ENCODE data around the gene TNFSF11.
"Not testable (repeated sequence)": the region's sequence is repeated elsewhere in the genome, so short reads cannot be mapped to it uniquely, and the experiment has no call there.

Gene TNFSF11

DNA sequence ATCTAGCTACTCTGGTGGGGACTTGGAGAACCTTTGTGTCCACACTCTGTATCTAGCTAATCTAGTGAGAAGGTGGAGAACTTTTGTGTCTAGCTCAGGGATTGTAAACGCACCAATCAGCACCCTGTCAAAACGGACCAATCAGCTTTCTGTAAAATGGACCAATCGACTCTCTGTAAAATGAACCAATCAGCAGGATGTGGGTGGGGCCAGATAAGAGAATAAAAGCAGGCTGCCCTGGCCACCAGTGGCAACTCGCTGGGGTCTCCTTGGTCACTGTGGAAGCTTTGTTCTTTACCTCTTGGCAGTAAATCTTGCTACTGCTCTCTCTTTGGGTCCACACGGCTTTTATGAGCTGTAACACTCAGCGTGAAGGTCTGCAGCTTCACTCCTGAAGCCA lies 13.6 kb upstream of the TNFSF11 start:
- DNase-seq (ENCODE audit: low spot score), result not testable (repeated sequence)

DNA sequence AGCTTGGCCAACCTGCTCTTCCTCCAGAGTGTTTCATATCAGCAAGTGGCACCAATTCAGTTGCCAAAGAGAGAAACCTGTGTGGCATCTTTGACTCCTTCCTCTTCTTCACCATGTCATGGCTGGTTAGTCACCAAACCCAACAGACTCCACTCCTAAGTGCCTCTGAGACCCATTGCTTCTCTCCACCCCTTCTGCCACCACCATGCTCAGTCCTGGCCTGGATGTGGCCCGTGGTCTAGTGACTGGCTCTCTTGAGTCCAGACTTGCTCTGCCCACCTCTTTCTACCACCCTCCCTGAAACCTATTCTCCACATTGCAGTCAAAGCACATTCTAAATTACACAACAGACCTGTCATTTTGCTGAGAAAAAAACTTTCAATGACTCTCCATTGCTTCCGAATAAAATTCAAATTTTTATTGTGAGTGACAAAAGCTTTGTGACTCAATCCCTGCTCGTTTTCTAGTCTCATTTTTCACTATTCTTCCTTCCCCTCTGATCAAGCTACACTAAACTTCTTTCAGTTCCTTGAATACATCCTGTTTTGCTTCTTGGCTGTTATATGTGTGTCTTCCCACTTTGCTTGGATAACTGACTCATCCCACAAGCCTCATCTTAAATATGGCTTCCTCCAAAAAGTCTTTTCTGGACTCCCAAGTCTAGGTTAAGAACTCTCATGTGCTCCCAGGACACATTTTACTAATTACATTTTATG lies 12.0 kb upstream of the TNFSF11 start:
- DNase-seq (ENCODE audit: low spot score), result no peak

DNA sequence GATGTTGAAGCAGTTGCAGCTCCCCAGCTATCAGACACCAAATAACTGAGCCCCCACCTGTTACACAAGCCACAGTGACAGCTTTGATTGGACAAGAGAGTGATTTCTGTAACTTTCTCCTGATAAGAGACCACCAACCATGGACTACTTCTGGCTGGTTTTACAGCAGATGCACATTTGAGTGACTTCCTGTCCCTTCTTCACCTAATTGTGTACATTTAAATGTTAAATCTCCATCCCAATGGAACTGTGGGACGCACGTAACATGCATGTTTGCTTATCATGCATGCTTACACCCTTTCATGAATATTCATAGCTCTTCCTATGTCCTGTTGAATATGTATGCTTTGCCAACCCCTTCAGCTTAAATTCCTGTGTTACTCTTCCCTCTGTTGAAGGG lies 6.0 kb upstream of the TNFSF11 start:
- no peak for DNase-seq (ENCODE audit: low spot score)

DNA sequence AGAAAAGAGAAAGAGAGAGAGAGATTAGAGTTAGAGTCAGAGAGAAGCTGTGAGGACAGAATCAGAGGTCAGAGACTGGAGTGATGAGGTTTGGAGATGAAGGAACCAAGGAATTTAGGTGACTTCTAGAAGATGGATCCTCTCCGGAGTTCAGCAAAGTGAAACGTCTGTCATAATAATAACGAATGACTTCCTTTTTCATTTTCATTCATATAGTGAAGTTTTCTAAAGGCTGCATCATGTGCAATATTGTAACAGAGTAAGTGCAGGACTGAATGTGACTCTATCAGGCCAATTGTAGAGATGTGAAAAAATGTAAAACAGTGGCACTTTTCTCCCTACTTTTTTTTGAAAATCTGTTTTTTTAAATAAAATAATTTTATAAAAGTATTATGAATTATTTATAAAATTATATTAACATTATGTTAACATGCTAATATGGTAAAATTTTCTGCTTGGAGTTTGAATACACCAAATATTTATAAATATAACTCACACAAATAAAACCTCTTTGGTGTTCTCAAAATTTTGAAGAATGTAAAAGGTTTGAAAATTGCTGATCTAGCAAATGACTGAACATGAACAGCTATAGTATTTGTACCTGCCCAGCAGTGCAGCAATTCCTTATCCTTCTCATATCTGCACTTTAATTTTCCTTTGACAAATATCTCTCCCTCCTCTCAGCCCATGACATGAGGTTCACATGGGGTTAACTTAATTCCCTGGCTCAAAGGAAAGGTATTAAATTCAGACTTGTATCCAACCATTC lies 4.2 kb upstream of the TNFSF11 start:
- DNase-seq (ENCODE audit: low spot score), result no peak

DNA sequence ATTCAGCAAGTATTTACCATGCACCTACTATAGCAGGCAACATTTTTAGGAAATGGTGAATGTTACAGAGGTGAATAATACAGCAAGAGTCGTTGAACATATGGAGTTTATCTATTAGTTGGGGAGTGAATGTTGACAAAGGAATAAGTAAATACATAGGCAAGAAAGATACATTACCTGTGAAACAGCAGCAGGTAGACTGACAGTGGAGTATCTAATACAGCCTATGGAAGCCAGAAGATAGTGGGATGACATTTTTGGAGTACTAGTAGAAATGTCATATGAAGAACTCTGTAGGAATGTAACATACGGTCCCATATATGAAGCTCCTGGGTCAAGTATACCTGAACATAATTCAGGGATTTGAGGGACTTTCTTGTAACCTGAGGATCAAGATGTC lies 2.1 kb upstream of the TNFSF11 start:
- DNase-seq (ENCODE audit: low spot score), result no peak

DNA sequence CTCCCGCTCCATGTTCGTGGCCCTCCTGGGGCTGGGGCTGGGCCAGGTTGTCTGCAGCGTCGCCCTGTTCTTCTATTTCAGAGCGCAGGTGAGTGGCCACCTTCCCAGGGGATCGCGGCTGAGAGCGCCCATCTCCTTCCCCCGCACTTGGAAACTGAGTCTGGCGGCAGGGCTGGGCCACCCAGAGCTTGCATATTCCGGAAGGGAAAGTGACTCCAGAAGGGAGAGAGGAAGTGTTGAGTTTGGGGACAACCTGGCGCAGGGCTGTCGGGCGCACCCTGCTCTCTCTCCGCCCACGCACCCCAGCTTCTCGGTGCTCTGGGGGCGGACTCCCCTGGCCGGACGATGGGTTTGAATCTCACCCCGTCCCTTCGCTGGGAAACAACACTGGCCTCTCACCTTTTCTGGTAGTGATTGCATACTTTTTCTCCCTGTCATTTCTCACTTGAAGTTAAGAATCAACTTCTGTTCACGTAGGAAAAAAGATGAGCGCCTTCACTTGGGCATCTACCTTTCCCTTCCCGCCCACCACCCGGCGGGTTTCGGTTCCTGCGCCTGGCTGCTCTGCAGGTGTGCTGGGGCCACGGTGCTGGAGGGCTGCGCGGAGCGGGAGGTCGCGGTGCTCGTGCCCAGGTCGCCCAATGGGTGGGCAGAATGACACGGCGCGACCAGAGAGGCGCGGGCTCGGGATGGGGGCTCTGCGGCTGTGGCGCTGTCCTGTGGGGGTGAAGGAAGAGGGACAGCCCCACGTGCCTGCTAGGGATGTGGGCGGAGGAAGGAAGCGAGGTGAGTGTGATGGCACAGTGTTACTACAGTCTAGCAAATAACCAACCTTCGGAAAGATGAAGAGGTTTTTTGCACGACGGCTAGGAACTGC lies 721 bp downstream of the TNFSF11 start:
- peak; percentile 64 for DNase-seq (ENCODE audit: low spot score)

DNA sequence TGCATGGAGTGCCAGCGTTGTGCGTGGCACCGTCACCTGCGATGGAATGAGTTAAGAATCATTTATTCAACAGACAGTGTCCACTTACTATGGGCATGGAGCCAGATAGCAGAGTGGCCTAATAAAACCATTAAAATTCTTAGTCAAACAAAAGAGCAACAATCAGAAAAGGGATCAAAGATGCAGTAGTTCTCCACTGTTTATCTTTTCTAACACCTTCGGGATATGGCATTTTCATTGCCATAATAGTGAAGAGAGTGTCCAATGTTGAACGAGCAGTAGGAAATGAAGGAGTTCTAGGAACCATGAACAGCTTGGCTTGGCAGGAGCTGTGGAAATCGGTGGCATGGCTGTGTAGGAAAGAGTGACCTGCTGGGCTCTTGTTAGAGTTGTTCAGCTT lies 2.0 kb downstream of the TNFSF11 start:
- DNase-seq (ENCODE audit: low spot score), result no peak

DNA sequence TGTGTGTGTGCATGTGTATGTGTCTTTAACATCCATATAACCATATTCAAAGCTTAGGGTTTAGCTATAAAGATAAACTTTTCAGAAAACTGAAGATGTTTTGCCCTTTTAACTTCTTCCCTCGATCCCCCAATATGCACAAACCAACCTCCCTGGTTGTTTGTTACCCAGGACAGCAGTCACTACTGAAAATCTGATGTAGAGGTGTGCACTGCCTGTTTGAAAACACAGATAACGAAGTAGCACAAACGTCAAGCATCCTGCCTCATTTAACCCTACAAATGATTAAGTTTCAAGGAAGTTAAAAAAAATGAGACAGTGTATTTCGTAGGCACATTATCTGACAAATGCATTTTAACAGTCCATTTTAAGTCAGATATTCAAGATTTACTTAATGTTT lies 3.6 kb downstream of the TNFSF11 start:
- no peak for DNase-seq (ENCODE audit: low spot score)

DNA sequence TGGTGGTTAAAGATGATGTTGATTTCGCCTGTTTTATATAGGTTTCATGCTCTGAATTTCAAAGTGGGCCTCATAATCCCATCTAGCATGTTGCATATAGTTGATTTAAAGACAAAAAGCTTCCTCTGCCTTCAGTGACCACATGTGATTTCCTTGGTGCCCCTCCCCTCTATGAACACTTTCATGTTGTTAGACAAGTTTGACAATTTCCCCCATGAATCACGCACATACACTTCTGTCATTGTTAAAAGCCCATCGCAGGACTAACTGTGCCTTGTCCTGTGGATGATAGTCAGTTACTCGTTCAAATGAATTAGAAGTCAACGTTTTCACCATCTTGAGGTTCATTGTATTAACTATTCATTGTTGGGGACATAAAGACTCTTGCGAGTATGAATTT lies 6.7 kb downstream of the TNFSF11 start:
- DNase-seq (ENCODE audit: low spot score), result no peak

DNA sequence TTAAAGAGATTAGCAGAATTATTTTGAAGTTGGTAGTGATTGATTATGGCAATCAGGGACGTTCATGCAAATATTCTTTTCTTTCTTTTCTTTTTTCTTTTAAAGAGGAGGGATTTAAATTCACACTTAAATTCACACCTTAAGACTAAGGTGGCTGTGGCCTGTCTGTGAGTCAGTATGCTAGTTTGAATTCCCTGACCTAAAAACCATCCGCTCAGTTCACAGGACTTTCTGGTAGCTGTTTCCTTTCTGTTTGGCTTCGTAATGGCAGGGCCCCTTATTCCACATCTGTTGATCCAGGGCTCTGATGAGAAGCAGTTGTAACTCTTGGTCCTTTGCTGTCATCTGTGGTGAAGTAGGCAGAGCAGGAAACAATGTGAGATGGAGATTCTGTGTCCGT lies 7.5 kb downstream of the TNFSF11 start:
- no peak for DNase-seq (ENCODE audit: low spot score)

DNA sequence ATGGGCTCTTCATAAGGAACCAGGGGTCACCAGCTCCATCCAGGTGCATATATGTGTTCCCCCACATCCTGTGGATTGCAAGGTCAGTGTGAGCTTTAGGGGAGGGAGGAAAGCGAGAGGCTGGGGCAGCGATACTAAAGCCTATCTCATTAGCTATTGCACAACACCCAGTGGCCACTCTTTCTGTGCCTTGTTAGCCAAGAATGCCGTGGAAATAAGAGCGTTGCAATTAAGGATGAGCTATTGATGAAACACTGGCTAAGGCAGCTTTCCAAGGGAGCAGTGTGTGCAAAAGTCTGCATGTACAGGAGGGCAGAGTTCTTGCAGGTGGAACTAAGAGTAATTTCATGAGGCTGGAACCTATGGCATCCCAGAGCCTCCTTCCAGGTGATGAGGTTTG lies 17.6 kb downstream of the TNFSF11 start:
- no peak for DNase-seq (ENCODE audit: low spot score)

DNA sequence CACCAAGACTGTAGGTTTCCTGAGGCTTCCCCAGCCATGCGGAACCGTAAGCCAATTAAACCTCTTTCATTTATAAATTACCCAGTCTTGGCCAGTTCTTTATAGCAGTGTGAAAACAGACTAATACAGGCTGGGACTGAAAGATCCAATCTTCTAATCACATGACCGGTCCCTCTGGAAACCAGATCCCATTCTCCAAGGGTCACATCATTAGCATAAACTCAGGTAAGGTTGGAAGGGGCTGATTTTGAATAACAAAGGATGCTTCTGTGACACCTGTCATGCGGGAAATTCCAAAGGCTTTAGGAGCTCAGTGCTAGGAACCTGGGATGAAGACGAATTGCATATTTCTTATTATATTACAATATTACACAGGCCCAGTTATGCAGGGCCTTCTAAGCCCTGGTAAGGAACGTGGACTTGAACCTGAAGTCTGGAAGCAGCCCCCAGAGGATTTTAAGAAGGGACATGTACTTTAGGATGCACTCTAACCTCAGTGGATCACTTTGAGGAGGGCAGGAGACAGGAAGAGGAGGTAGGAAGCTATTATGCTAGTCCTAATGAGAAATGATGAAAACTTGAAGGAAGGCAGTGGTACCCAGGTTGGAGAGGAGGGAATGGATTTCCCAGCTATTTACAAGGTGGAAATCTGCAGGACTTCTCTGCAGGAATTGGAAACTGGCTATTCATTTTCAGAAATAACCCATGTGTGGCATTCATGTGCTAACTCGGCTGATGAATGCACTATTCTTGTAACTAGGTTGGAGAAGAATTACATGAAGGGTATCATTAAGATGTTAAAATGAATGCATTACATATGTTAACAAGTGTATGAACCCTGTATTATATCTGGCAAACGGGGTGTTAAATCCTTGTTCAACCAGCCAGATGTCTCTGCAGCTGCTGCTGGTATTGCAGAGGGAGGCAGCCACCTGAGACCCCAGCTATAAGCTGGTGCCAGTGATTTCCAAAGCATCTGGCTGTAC lies 19.3 kb downstream of the TNFSF11 start:
- no peak for DNase-seq (ENCODE audit: low spot score)

DNA sequence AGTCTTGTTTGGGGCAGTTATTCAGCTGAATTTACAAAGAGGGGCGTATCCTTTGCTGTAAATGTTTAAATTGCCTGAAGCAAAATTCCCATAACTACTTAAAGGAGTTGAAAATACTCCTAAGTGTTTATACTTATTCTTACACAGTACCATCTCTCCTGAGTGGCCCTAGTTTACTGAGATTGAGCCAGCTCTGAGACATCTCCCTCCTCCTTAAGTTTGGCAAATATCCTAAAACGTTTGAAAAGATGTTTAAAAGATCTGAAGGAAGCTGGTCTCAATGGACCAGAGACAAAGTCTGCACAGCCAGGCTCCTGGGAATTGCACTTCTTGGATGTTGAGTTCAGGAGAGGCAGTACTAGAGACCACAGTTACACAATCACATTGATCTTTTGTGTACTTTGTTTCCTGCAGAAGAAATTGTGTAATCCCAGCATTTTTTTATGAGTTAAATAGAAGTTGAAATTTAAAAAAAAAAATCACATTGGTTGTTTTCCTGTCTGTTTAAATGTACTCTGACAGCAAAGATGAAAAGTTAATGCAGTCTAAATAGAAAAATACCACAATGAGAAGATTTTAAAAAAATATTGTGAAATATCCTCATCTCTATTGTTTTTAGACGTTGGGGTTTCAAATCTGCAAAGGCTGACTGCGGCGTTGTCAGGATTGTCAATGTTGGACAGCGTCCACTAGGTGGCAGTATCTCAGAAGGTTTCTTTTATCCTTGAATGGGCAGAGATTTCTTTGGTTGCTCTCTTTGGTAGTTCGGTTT lies 20.7 kb downstream of the TNFSF11 start:
- DNase-seq (ENCODE audit: low spot score), result peak; percentile 77

DNA sequence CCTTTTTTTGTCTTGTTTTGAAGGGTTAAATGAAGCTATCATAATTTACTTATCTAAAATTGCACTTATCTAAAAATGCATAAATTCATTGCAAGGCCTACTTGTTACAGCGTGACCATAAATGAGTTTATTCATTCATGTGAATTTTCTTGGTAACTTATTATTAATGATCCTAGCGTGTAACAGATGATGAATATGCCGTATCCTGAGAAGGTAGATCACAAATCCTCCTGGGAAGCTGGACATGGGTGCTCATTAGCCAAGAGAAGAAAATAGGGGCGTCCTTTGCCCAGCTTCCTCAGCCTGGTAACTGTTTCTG lies 21.3 kb downstream of the TNFSF11 start:
- no peak for DNase-seq (ENCODE audit: low spot score)

DNA sequence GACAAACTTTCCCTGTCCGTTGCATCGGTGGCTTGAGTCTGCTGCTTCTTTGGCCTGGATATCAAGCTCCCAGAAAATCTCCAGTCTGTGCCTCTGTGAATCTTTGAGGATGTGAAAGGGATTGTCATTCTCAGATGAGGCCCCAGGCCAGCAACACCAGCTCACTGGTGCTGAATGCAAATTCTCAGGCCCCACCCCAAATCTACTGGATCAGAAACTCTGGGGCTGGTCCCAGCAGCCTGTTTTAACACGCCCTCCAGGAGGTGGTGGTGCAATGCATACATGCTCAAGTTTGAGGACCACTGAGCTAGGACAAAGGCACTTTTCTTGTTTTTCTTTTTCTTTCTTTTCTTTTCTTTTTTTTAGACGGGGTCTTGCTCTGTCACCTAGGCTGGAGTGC lies 23.6 kb downstream of the TNFSF11 start:
- DNase-seq (ENCODE audit: low spot score), result no peak

DNA sequence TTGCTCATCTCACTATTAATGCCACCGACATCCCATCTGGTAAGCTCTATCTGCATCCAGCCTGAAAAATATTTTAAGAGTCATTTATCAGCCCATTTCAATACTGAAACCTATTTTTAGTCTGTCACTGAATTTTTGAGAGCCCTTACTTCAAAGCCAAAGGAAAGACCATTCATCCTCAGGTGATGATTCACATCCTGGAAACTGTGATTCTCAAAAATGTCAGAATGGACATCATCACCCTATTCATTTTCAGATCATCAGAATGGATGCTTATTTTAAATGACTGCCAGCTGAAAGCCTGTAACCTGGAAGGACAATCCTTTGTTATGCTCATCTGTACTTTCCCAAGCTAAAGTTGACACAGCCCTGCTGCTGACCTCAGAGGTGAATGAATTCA lies 27.0 kb downstream of the TNFSF11 start:
- peak; percentile 24 for DNase-seq (ENCODE audit: low spot score)

DNA sequence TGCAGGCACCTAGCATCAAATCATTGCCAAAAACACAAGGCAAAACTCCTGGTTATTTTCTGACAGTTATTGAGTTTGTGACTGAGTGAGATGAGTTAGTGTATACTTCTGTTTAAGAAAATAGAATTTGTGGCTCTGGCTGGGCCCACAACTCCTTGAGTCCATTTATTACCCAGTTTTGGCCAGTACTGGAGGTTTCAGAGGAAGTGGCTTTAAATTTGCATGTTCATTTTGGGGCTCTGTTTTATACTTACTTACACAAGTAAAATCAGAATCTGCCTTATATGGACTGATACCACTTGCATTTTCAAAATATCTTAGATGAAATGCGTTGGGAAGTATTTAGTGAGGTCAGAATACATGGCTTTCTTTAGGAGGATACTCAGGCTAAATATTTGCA lies 29.0 kb downstream of the TNFSF11 start:
- DNase-seq (ENCODE audit: low spot score), result no peak

DNA sequence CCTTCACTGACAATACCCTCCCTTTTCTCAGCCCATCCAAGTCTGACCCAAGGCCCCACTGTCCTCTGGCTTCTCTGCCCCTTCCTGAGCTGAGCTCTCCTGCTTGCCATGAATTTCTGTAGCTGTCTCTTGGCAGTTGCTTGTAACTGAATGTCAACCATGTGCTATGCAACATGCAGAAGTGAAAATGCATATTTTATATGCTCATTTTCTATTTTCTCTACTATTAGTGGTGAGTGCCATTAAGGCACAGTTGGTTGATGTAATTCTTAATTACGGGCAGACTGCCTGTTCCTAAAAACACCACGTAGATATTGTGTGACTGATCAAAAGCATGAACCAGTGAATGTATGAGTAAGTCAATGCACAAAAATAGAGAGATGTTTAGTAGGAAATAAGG lies 29.6 kb downstream of the TNFSF11 start:
- no peak for DNase-seq (ENCODE audit: low spot score)

DNA sequence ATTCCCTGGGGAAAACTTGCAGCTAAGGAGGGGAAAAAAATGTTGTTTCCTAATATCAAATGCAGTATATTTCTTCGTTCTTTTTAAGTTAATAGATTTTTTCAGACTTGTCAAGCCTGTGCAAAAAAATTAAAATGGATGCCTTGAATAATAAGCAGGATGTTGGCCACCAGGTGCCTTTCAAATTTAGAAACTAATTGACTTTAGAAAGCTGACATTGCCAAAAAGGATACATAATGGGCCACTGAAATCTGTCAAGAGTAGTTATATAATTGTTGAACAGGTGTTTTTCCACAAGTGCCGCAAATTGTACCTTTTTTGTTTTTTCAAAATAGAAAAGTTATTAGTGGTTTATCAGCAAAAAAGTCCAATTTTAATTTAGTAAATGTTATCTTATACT lies 33.6 kb downstream of the TNFSF11 start:
- no peak for DNase-seq (ENCODE audit: low spot score)

DNA sequence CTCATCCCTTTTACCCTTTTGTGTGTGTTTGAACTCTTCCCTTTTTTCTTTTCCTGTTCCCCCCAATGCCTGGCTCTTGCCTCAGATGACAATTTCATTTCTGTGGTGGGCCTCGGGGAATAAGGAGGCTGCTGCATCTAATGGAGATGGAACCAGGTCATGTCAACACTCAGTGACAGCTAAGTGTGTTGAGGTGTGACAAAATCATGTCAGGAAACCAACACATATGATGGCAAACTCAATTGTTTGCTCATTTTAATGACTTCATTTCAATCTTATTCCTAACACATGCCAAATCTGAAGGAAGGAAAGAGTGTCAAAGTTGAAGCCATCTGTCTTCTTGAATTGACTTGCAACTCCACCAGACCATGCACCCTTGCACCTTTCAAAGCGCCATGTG lies 36.7 kb downstream of the TNFSF11 start:
- DNase-seq (ENCODE audit: low spot score), result no peak

All from activated CD4-positive, alpha-beta T cell treated with anti-CD3 and anti-CD28 coated beads, Interleukin-2, Interleukin-4, amounts not matched to agents 100 ng/mL and 50 ng/mL, durations not matched to agents 16 hours and 8 hours (primary cell).